ENCODE results near the gene SPRED1.
A peak's percentile ranks its signal among the peaks of the same experiment; 100 is the strongest.

Gene SPRED1

GRCh38 chr15:38389924-38390542, 137.4 kb downstream of the SPRED1 start:
- peak; percentile 48 for DNase-seq (ENCODE audit: extremely low spot score)
- TF ChIP-seq CTCF (IDR thresholded peaks at IDR 0.05; ENCODE audit: control extremely low read depth, extremely low read depth, low read depth, missing control alignments), result peak; percentile 78
- ChIA-PET POLR2A (no interaction called here), CTCF (interaction anchor here (1.1 to 5.3 kb wide), 11 partner anchors 15 to 395 kb away, joined by 3 to 35 read pairs (median 5); no protein-coding TSS in a partner anchor)

GRCh38 chr15:38391191-38391590, 138.6 kb downstream of the SPRED1 start:
- ChIA-PET POLR2A (no interaction called here), CTCF (interaction anchor here (1.6 to 5.3 kb wide), 4 partner anchors 16 to 396 kb away, joined by 3 to 35 read pairs (median 9); no protein-coding TSS in a partner anchor)
- no peak for DNase-seq (ENCODE audit: extremely low spot score)
- TF ChIP-seq CTCF (IDR thresholded peaks at IDR 0.05; ENCODE audit: control extremely low read depth, extremely low read depth, low read depth, missing control alignments), result no peak

GRCh38 chr15:38398134-38398533, 145.5 kb downstream of the SPRED1 start:
- ChIA-PET CTCF (no interaction called here), POLR2A (no interaction called here)
- no peak for TF ChIP-seq CTCF (IDR thresholded peaks at IDR 0.05; ENCODE audit: control extremely low read depth, extremely low read depth, low read depth, missing control alignments)
- no peak for DNase-seq (ENCODE audit: extremely low spot score)

GRCh38 chr15:38401106-38401505, 148.5 kb downstream of the SPRED1 start:
- CTCF ChIA-PET, result no interaction called here
- POLR2A ChIA-PET, result no interaction called here
- DNase-seq (ENCODE audit: extremely low spot score), result no peak
- no peak for TF ChIP-seq CTCF (IDR thresholded peaks at IDR 0.05; ENCODE audit: control extremely low read depth, extremely low read depth, low read depth, missing control alignments)

- ChIA-PET CTCF (no interaction called here), POLR2A (no interaction called here)
- no peak for TF ChIP-seq CTCF (IDR thresholded peaks at IDR 0.05; ENCODE audit: control extremely low read depth, extremely low read depth, low read depth, missing control alignments)
- no peak for DNase-seq (ENCODE audit: extremely low spot score)
Measured at GRCh38 chr15:38401701-38402100, 149.1 kb downstream of the SPRED1 start.

GRCh38 chr15:38406436-38406835, 153.8 kb downstream of the SPRED1 start:
- POLR2A ChIA-PET, result no interaction called here
- CTCF ChIA-PET, result interaction anchor here (0.7 to 2.1 kb wide), 3 partner anchors 16 to 35 kb away, joined by 3 to 5 read pairs (median 3); no protein-coding TSS in a partner anchor
- no peak for TF ChIP-seq CTCF (IDR thresholded peaks at IDR 0.05; ENCODE audit: control extremely low read depth, extremely low read depth, low read depth, missing control alignments)
- no peak for DNase-seq (ENCODE audit: extremely low spot score)

All from GM10248 (cell line).